Activated naive CD8-positive, alpha-beta T cell treated with anti-CD3 and anti-CD28 coated beads, Interleukin-2, amount 10 ng/mL, durations not matched to agents 7 days and 5 days (primary cell): Measurements from ENCODE around the gene CNOT1. TPM values are rescaled to one million over a fixed set of nuclear protein-coding genes. Genes with fewer than 3 reads are reported as not detected.

ENCODE experiments used
- ATAC-seq: fragments of 150-1000 bp; cut with Tn5 transposase; one replicate; pipeline ENCODE4 v1.10.0; 2021; ENCODE audit warnings: low read depth, moderate library complexity
- POLR2A ChIA-PET: fragments of 350-600 bp; sonication (Branson Sonifier 250); formaldehyde crosslinking; loops from one replicate; lab custom pipeline; 2021; ENCODE audit warnings: antibody characterized with exemption; lab: Charles Lee
- DNase-seq: peaks from one replicate; pipeline ENCODE4 v3.0.0; 2021
- H3K27ac Mint-ChIP-seq: one replicate; pipeline ENCODE4 v1.8.0; 2022; ENCODE audit warnings: mild to moderate bottlenecking, mixed read lengths
- H3K27me3 Mint-ChIP-seq: one replicate; pipeline ENCODE4 v1.8.0; 2022; ENCODE audit warnings: mild to moderate bottlenecking, moderate library complexity, mixed read lengths
- H3K36me3 Mint-ChIP-seq: one replicate; pipeline ENCODE4 v1.8.0; 2021; ENCODE audit warnings: mild to moderate bottlenecking, mixed read lengths
- H3K4me1 Mint-ChIP-seq: one replicate; pipeline ENCODE4 v1.8.0; 2021; ENCODE audit warnings: mixed read lengths
- H3K4me3 Mint-ChIP-seq: one replicate; pipeline ENCODE4 v1.8.0; 2022; ENCODE audit warnings: mild to moderate bottlenecking, moderate library complexity, mixed read lengths
- H3K9me3 Mint-ChIP-seq: one replicate; pipeline ENCODE4 v1.8.0; 2021; ENCODE audit warnings: mixed read lengths
- total RNA-seq, 2 experiments: library from RNA; stranded (reverse); gene quantifications; one replicate each; pipeline ENCODE4 v1.2.3, GENCODE V29; 2021

Gene CNOT1
- total RNA-seq, 2 experiments from 2014 or later: 242 to 249 TPM

DNA sequence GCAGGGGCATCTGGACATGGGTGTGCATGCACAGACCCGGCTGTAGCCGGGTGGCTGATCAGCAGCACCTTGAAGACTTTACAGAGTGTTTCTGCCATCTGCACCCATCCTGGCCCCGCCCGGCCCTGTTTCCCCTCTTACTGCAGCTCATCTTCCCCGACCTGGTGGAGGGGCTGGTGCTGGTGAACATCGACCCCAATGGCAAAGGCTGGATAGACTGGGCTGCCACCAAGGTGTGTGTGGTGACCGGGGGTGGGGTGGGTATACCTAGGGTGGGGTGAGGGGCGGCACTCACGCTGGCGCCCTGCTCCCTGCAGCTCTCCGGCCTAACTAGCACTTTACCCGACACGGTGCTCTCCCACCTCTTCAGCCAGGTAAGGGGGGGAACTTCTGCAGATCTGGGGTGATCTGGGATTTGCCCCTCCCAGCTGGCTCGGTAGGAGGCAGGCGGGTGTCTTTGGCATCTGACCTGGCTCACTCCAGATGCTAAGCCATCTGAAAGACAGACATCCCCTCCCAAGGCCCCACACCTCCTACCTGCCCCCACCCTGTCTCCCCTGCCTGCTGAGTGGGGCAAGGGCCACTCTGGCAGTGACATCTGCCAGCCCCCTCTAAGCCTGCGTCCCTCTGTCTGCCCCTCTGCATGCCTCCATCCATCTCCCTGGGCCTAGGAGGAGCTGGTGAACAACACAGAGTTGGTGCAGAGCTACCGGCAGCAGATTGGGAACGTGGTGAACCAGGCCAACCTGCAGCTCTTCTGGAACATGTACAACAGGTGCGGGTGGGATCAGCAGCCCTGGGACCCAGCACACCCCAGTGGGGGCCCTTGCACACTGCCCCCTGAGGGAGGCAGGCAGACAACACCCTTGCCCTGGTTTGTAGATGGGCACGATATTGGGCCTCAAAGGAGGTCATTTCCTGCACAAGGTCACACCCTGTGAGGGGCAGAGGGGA, 123.1 kb downstream of the CNOT1 start:
- H3K27ac Mint-ChIP-seq: no peak overlapping the region
- peaks cover 4% of the 10 kb centered on the region for H3K4me1 Mint-ChIP-seq
- no peaks in the 10 kb centered on the region for H3K9me3 Mint-ChIP-seq
- peaks cover 2% of the 10 kb centered on the region for H3K36me3 Mint-ChIP-seq
- DNase-seq (no peak), ATAC-seq (peak; percentile 31)
- POLR2A ChIA-PET: interaction anchor here (0.6 kb wide), 2 partner anchors 8 to 234 kb away, joined by 3 to 4 read pairs; no protein-coding TSS in a partner anchor
- H3K4me3 Mint-ChIP-seq: no peak overlapping the region
- no peaks in the 10 kb centered on the region for H3K27me3 Mint-ChIP-seq

DNA sequence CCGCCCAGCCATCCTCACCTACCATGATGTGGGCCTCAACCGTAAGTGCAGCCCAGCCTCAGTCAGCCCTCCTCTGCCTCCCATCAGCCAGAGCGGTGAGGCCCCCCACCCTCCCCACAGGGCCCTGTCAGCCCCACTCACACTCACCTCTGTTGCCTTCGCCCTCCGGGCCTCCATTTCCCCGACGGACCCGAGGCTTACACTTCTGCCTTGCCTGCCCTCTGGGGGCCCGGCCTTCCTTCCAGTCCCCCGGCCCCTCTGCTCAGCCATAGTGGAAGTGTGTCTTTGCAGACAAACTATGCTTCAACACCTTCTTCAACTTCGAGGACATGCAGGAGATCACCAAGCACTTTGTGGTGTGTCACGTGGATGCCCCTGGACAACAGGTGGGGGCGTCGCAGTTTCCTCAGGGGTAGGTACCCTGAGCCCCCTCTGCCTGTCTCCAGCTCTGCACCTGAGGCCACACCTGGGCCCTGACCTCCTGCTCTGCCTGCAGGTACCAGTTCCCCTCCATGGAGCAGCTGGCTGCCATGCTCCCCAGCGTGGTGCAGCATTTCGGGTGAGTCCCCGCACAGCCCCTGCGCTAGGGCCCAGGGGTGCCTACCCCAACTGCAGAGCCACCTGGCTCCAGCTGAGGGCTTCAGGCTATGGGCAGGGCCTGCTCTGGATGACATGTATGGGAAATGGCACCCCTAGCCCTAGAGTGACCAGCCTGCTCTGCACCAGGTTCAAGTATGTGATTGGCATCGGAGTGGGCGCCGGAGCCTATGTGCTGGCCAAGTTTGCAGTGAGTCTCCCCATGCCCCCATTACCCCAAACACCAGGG, 125.5 kb downstream of the CNOT1 start:
- no peaks in the 10 kb centered on the region for H3K36me3 Mint-ChIP-seq
- peaks cover 3% of the 10 kb centered on the region for H3K27me3 Mint-ChIP-seq
- ATAC-seq: no peak
- DNase-seq: no peak
- H3K9me3 Mint-ChIP-seq: no peaks in the 10 kb centered on the region
- POLR2A ChIA-PET: no interaction called here
- no peak overlapping the region for H3K27ac Mint-ChIP-seq
- H3K4me1 Mint-ChIP-seq: peaks cover 4% of the 10 kb centered on the region
- H3K4me3 Mint-ChIP-seq: no peak overlapping the region

DNA sequence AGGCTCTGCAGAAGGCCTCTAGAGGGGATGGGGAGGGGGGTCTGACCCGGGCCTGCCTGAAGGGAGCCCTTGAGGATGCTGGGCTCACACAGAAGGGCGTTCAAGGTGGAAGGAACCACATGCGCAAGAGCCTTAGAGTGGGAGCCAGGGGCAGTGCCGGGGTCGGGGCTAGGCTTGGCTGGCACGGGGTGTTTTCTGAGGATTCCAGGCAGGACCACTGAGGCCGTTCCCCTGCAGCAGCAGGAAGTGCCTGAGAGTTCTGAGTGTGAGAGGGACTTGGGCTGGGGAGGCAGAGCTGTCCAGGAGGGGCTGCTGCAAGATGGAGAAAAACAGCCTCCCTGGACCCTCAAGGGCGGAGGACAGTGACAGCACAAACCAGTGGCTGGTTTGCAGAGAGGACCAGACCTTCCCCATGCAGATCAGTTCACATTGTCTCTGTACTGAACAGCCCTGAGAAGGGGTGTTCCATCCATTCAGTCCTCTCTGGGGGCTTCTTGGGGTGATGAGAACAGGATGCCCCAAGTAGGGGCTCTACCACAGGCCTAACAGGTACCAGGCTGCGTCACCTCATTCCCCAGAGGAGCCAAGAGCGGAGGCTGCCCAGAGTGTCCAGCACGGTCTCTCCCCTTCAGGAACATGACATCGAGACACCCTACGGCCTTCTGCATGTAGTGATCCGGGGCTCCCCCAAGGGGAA, 126.3 kb downstream of the CNOT1 start:
- ATAC-seq (no peak), DNase-seq (no peak)
- Mint-ChIP-seq H3K27ac (no peak overlapping the region), H3K4me3 (no peak overlapping the region), H3K36me3 (no peaks in the 10 kb centered on the region), H3K9me3 (no peaks in the 10 kb centered on the region), H3K27me3 (peaks cover 3% of the 10 kb centered on the region), H3K4me1 (peaks cover 4% of the 10 kb centered on the region)
- POLR2A ChIA-PET: no interaction called here

DNA sequence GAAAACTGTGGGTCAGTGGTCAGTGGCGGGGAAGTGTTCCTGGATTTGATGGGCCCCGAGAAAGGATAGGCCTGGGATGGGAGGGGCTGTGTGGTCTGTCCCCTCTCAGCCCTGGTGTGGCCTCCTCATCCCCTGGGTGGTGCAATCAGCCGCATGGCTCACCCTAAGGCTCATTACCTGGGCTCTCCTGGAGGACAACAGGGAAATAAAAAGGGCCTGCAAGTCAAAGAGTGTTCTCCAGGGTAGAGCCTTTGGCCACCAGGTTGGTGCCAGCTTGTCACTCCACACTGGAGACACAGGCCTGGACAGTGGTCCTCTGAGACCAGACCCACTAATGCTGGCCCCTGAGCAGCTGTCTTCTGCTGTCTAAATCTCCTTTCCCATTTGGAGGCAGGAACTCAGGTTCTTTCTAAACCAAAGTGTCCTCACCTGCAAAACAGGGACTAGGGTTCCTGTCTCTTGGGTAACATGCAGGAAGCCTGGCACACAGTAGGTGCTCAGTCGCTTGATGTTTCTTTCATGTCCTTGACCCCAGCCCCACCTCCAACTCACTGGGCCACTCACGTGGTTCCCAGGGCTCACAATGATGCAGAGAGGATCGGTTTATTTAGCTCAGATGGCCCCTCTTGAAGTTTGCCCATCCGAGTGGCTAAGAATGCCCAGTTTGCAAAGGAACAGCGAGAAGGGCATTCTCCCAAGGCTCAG, 127.3 kb downstream of the CNOT1 start:
- no peak overlapping the region for H3K4me3 Mint-ChIP-seq
- H3K27me3 Mint-ChIP-seq: peaks cover 3% of the 10 kb centered on the region
- POLR2A ChIA-PET: no interaction called here
- no peaks in the 10 kb centered on the region for H3K9me3 Mint-ChIP-seq
- H3K4me1 Mint-ChIP-seq: peaks cover 8% of the 10 kb centered on the region
- no peak overlapping the region for H3K27ac Mint-ChIP-seq
- ATAC-seq: no peak
- DNase-seq: no peak
- H3K36me3 Mint-ChIP-seq: no peaks in the 10 kb centered on the region

DNA sequence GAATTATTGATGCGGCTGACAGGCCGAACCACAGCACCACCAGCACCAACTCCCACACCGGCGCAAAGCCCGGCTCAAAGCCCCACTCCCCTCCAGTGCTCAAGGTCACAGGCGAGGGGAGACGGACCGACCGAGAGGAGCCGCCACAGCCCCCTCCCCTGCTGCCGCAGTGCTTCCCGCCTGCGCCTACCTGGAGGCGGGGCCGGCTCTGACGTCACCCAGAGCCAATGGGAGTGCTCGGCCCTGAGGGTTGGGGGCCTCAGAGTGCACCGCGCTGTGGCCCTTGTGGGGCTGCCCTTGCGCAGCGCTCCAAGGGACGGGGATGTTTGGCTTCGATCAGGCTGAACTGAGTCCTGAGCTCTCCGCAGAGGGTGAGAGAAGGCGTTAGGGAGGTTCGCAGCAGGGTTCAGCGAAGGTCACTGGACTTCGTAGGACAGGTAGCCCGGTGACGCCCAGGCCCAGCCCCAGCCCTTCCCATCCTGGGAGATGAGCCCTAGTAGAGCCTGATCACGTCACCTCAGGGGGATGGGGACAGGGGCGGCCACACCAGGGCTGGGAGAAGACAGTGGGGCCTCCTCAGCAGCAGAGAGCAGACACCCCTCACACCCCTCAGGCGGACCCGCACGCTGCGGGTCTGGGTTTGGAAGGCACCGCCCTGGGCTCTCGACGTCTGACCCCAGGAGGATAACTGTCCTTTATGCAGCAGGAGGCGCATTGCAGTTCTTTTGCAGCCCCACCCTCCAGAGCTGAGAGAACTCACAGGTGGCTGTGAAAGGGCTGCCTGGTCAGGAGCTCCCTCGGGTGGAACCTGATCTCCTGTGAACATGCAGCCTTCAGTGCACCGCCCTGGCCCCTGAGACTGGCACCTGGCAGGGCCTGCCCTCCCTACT, 128.1 kb downstream of the CNOT1 start:
- POLR2A ChIA-PET: interaction anchor here (0.5 kb wide), 1 partner anchor 372 kb away, joined by 3 read pairs; the partner anchor contains the start of gene CFAP20

DNA sequence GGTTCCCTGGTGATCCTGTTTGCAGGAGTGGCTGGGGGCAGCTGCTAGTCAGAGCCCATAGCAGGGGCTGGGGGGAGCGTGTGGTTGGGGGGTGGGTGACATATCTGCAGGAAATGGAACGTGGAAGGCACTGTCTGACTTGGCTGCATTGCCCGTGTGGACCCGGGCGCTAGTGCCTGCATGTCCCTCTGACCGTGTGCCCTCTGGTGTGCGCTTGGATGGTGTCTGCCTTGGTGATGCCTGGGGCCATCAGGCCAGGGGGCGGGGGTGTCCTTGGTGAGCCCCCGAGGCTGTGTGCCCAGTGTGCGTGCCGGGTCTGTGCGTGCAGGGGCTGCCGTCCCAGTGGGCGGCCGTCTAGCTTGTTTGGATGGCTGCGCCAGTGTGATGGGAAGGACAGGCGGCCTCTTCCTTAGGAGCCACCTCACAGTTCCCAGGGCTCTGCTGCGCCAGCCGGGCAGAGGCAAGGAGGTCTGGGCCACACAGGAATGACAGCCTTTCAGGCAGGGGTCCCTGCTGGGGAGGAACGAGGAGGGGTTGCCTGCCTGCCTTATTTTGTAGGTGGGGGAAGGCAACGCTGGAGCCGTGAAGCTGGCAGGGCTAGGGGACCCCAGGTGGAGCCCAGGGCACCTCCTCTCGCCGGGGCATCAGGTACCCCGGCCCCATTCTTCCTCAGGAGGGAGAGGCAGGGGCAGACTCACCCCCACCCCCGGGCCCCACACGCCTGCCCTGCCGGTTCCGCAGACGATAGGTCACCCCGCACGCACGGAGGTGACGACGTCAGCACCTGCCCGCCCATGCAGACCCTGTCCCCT, 129.0 kb downstream of the CNOT1 start:
- Mint-ChIP-seq H3K4me3 (peak overlapping the region; percentile 79), H3K27me3 (peaks cover 3% of the 10 kb centered on the region), H3K27ac (no peak overlapping the region), H3K9me3 (no peaks in the 10 kb centered on the region), H3K4me1 (peaks cover 7% of the 10 kb centered on the region), H3K36me3 (no peaks in the 10 kb centered on the region)
- POLR2A ChIA-PET: interaction anchor here (0.5 kb wide), 1 partner anchor 372 kb away, joined by 3 read pairs; the partner anchor contains the start of gene CFAP20
- DNase-seq (no peak), ATAC-seq (no peak)

More for the DNA sequence above, 128.1 kb downstream of the CNOT1 start:
- Mint-ChIP-seq H3K4me1 (peaks cover 6% of the 10 kb centered on the region), H3K36me3 (no peaks in the 10 kb centered on the region), H3K27me3 (peaks cover 3% of the 10 kb centered on the region), H3K9me3 (no peaks in the 10 kb centered on the region), H3K4me3 (peak overlapping the region; percentile 79), H3K27ac (no peak overlapping the region)
- peak; percentile 10 for ATAC-seq
- DNase-seq: peak; percentile 60

DNA sequence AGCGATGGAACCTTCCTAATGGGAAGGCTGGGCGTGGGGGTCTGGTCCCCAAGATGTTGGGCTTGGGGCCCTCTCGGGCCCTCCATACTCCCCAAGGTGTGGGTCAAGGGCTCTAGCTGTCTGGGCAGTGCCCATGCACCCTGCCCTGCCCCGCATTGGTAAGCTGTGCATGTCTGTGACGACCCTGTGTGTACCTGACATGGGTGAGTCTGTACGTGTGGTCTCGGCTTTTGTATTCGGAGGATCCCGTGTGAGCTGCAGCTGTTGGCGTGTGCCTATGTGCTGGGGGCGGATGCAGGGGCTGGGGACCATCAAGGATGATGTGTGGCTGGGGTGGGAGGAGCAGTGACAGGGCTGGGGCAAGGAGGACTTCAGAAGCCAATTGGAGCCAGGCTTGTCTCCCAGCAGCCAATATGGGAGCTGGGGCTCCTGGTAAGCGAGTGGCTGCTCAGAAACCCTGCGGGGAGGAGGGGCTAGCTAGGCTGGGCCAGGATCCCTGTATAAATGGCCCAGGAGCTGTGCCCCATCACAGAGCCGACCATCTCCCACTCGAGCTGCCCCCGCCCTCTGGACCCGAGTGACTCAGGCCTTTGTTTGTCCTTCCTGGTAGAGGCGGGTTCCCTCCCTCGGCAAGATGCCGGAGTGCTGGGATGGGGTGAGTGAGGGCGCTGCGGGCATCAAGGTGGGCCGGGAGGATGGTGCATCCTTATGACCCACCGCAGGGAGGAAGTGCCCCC, 129.8 kb downstream of the CNOT1 start, which contains the start of gene NDRG4:
TSS of gene NDRG4 (plus strand) at position 529 of the 737 bp plus-strand sequence. CDS start at position 635, 106 bp downstream.
- Mint-ChIP-seq H3K36me3 (no peaks in the 10 kb centered on the region), H3K4me1 (peaks cover 11% of the 10 kb centered on the region), H3K27me3 (peaks cover 3% of the 10 kb centered on the region), H3K4me3 (peak within 1 kb of the TSS; percentile 79), H3K9me3 (no peaks in the 10 kb centered on the region), H3K27ac (no peak within 1 kb of the TSS)
- ATAC-seq: peak; percentile 80
- POLR2A ChIA-PET: no interaction called here
- DNase-seq: peak; percentile 53

DNA sequence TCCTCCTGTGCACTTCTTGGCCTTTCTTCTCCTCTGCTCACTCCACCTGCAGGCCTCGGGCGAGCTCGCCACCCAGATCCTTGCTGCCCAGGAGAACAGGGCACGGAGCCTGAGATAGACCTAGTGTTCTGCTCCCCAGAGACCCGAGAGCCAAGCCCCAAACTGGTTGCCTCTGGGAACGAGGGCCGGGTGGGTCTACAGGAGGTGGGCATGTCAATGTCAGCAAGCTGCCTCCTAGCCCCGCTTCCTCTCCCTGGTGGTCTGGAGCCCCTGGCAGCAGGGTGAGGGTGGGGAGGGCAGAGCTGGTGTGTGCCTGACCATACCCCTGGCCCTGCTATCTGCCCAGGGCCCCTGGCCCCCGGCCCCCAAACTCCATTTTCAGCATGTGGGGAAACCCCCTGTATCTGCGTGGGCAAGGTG, 130.5 kb downstream of the CNOT1 start:
- Mint-ChIP-seq H3K4me3 (no peak overlapping the region), H3K9me3 (no peaks in the 10 kb centered on the region), H3K27me3 (peaks cover 3% of the 10 kb centered on the region), H3K36me3 (no peaks in the 10 kb centered on the region), H3K4me1 (peaks cover 11% of the 10 kb centered on the region), H3K27ac (no peak overlapping the region)
- no peak for DNase-seq
- POLR2A ChIA-PET: no interaction called here
- no peak for ATAC-seq

DNA sequence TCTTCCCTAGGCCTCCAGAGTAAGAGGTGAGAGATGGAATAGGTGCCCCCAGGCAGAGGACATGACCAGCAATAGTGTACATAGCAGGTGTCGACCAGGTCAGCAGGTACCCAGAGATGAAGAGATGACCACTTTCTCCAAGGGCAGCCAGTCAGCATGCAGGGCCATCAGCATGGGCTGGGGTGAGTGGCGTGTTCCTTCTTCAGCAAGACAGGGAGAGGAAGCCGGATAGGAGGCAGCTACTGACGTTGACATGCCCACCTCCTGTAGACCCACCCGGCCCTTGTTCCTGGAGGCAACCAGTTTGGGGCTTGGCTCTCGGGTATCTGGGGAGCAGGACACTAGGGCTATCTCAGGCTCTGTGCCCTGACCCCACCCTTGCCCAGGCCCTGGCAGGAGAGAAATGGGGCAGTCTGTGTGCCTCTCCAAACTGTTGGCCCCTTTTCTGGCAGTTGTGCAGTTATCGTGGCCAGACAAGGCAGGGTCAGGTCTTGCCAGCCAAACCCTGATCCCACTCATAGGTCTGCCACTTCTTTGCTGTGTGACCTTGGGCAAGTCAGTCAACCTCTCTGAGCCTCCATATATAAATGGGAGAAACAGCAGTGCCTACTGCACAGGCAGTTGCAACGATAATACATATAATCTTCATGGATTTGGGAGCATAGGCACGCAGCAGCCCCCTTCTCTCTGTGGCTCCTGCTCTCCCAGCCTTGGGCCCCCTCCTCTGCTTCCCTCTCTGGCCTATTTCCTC, 131.1 kb downstream of the CNOT1 start:
- Mint-ChIP-seq H3K4me1 (peaks cover 11% of the 10 kb centered on the region), H3K36me3 (no peaks in the 10 kb centered on the region), H3K9me3 (no peaks in the 10 kb centered on the region), H3K27ac (no peak overlapping the region), H3K27me3 (peaks cover 3% of the 10 kb centered on the region), H3K4me3 (no peak overlapping the region)
- no peak for ATAC-seq
- POLR2A ChIA-PET: no interaction called here
- DNase-seq: no peak

DNA sequence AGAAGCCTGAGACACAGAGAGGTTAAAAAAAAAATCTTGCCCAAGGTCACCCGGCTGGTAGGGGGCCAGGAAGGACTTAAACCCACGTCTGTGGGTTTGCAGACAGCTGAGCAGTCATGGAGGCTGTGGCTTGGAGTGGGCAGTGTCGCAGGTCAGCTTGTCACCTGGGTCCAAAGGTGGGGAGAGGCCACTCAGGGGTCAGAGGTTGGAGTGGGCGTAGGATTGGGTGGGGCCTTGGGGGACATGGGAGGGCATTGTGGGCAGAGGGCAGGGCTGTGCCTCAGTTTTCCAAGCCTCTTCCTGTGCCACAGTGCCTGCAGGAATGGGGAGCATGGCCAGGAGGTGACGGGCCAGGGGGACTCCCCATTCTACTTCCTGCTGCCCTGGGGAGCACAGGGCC, 131.7 kb downstream of the CNOT1 start:
- peaks cover 11% of the 10 kb centered on the region for H3K4me1 Mint-ChIP-seq
- H3K27ac Mint-ChIP-seq: no peak overlapping the region
- POLR2A ChIA-PET: no interaction called here
- no peak for ATAC-seq
- DNase-seq: no peak
- no peaks in the 10 kb centered on the region for H3K9me3 Mint-ChIP-seq
- H3K36me3 Mint-ChIP-seq: no peaks in the 10 kb centered on the region
- no peak overlapping the region for H3K4me3 Mint-ChIP-seq
- H3K27me3 Mint-ChIP-seq: peaks cover 5% of the 10 kb centered on the region
